NOMO-1 treated with dmso at 0.1 percent for 144 hours (cell line): ENCODE measurements around the gene BEST1.

Experiments used
- DNase-seq: peaks from one replicate; lab custom pipeline; 2025; ENCODE audit not compliant: unreplicated experiment; lab: John Stamatoyannopoulos, UW

The BEST1 gene

DNA sequence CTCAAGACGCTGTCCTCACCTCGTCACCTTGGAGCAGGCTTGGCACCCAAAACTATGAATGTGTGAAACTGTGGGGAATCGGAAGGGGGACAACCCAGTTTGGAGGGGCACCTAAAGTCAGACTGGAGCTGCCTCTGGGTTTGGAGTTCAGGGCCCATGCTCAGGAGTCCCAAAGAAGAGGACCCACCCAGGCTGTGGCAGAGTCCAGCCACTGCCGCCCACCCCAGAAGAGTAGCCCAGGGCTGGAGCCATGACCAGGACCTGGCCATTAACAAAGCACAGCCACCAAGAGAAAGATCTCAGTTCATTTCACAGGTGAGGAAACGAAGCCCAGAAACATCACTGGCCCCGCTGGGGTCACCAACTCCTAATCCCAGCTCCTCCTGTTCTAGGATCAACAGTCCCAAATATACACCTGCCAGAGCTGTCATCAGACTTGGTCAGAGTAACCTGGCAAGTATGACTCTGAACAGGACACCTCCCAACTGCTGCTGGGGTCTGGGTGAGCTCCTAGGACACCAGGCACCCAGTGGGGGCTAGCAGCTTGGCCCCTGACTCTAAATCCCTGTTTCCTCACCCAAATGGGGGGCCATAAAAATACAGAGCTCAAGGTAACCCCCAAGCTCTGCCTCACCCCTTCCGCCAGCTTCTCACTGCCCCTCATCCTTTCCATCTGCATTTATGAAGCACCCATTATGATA, 35.5 kb upstream of the BEST1 start:
- no peak for DNase-seq

GRCh38 chr11:61916737-61917333, 33.3 kb upstream of the BEST1 start:
- no peak for DNase-seq

- DNase-seq: no peak
Observed at GRCh38 chr11:61917334-61918109, 32.6 kb upstream of the BEST1 start, which contains the start of gene RAB3IL1. RAB3IL1 (minus strand) TSS chr11:61917566; CDS start chr11:61917367, 199 bp downstream.

DNA sequence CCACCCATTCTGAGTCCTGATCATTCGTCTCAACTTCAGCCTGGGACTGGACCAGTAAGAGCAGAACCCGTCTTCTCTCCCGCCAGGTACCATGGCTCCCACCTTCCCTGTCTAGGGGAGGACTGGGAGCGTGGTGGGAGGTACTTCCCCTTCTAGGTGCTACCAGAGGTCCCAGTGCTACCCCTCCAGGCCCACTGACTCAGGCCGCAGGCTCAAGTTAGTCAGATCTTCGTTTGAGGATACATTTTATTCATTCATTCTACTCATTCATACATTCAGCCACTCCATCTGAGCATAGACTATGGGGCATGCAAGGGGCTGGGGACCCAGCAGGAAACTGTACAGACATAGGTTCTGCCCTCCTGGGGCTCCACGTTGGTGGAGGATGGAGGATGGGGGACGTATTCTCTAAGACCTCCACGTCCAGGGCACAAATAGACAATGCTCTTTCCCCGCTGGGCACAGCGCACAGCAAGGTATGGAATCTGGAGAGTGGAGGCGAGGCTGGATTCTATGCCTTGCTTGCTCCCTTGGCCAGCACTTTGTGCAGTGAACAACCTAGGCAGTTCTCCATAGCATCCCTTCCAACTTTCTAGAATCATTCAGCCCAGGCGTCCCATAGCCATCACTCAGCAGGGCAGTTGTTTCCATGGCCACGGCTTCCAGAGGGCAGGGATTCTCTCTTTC, 31.8 kb upstream of the BEST1 start:
- DNase-seq: no peak

DNA sequence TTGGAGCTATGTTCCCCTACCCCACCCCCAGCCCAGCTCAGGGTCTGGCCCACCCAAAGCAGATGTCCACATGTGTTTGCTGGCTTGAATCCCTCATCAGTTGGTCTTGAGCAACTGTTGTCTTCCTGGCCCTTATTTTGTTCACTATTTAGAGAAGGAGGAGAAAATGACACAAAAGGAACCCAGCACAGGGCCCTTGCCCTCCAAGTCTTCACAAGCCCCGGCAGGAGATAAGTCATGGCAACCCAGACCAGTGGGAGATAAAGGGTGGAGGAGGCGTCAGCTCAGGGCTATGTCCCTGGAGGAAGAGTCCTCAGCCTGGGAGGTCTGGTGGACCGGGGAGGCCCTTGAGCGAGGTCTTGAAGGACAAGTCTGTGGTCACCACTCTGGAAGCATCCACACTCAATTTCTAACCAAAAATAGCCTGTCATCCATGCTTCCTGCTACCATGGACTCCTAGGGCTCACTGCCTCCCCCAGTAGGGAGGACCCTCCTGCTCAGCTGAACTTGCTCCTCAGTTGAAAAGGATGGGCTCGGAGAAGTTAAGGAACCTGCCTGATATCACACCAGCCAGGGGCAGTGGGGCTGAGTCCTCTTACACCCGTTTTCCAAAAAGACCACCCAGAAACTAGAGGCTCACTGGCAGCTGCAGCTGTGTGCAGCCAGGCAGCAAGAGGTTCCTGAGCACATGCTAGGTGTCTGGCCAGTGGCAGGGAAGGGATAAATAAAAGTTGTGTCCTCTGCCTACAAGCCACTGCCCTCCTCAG, 31.0 kb upstream of the BEST1 start:
- no peak for DNase-seq

DNA sequence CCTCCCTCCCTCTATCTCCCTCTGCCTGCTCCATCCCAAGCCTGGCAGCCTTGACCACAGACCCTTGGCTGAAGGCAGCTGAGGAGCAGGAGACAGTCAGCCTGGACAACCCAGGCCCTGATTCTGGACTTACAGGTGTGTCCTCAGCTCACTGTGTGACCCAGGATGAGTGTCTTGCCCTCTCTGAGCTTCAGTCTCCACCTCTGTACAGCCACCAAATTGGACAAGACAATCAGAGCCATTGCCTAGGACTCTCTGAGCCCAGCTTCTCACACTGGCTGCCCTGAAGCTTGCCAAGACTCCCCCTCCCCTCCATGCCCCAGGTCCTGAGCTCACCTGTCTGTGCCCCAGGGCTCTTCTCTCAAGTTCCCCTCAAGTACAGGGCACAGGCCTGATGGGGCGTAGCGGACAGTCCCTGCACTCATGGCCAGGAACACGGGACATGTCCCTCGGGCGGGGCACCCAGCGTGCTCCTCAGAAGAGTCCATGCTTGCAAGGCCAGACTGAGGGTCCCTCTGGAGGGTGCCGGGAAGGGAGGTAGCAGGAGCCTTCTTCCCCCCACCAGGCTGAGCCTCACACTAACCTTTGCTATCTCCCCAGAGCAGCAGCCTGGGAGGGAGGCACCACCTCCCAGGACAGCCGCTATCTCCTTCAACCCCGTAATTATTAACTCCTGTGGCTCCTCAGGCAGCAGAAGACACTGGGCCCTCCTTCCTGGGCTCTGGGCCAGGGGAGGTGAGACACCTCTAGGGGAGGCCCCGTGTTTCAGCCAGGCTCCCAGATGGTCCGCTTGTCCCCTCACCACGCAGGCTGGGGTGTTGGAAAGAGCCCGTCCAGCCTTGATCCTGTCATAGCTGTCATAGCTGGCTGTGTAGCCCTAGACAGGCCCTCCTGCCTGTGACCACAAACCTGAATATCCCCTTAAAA, 30.2 kb upstream of the BEST1 start:
- DNase-seq: no peak

GRCh38 chr11:61921446-61921845, 28.7 kb upstream of the BEST1 start:
- DNase-seq: no peak

- peak; percentile 82 for DNase-seq
Observed at GRCh38 chr11:61922539-61922938, 27.6 kb upstream of the BEST1 start.

- DNase-seq: no peak
Observed at GRCh38 chr11:61923166-61924063, 26.7 kb upstream of the BEST1 start.

GRCh38 chr11:61924064-61924455, 26.1 kb upstream of the BEST1 start:
- no peak for DNase-seq

- DNase-seq: no peak
Observed at GRCh38 chr11:61925736-61926135, 24.4 kb upstream of the BEST1 start.

- DNase-seq: no peak
Observed at GRCh38 chr11:61926235-61926634, 23.9 kb upstream of the BEST1 start.

DNA sequence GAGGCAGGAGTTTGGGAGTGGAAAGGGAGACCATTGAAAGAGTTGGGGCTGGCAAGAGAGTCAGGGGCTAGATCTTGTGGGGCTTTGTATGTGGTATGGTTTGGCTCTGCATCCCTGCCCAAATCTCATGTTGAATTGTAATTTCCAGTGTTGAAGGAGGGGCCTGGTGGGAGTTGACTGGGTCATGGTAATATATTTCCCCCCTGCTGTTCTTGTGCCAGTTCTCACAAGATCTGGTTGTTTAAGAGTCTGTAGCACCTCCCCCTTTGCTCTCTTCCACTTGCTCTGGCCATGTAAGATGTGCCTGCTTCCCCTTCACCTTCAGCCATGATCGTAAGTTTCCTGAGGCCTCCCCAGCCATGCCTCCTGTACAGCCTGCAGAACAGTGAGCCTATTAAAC, 22.6 kb upstream of the BEST1 start:
- DNase-seq: no peak

- no peak for DNase-seq
Observed at GRCh38 chr11:61928606-61929005, 21.5 kb upstream of the BEST1 start.

DNA sequence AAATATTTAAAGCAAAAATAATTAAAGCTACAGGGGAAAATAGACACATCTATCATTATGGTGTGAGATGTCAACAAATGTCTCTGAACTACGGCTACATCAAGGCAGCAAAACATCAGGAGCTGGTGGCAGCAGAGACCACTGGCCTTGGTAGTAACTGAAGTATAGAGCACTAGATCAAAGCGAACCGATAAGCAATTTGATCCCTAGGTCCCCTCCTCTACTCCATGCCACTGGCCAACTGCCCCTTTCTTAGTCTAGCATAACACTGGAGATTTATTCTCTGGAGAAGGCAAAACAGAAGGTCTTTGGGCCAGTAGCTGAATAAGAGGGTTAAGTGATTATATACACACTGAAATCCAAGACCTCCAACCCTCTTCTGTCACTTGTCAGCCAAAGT, 19.2 kb upstream of the BEST1 start:
- no peak for DNase-seq

DNA sequence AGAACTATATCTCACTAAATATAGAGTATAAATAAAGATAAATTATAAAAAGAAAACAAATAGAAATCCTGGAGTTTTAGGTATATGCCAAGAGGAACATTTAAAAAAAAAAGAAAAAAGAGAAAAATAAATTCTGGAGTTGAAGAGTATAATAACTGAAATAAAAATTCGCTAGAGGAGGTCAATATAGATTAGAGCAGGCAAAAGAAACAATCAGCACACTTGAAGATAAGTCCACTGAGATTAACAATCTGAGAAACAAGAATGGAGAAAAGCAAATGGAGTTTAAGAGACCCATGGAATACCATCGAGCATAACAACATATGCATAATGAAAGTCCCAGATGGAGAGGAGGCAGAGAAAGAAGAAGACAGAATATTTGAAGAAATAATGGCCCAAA, 14.3 kb upstream of the BEST1 start:
- no peak for DNase-seq

- no peak for DNase-seq
Observed at GRCh38 chr11:61940466-61940865, 9.7 kb upstream of the BEST1 start.

DNA sequence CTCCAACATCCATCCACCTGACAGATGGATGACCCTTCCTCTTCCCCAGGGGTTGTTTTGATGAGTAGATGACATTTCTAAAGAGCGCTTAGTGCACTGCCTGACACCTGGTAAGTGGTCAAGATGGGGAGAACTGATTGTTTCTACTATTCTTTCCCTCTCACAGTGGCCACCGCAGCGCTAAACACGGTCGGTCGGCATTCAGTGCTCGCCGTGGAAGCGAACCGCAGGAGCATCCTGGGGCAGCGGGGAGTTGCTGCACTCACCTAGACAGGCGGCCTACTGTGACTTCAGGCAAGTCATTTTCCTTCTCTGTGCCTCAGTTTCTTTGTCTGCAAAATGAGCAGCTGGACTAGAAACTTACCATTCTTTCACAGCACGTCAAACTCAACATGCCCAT, 5.0 kb upstream of the BEST1 start:
- no peak for DNase-seq

- DNase-seq: no peak
Observed at GRCh38 chr11:61946894-61947293, 3.3 kb upstream of the BEST1 start.
